ACHN (cell line): Measurements from ENCODE around the gene PLB1.

Source experiments
- DNase-seq: peaks from one replicate; pipeline ENCODE4 v3.0.0-alpha.2; 2015
- in situ Hi-C: cut with HindIII; loops from 2 replicates; pipeline ENCODE4 v1.10.0; 2017; ENCODE audit warnings: low sequenced_read_pairs, low pct_ligation_motif_present, low pct_unique_long_range_greater_than_20kb

The PLB1 gene

GRCh38 chr2:28488858-28489575 lies 6.8 kb upstream of the PLB1 start:
- in situ Hi-C loops, result no loop called here
- no peak for DNase-seq

- no peak for DNase-seq
- in situ Hi-C loops, result no loop called here
These were observed 5.3 kb upstream of the PLB1 start for GRCh38 chr2:28490558-28490957.

GRCh38 chr2:28492282-28492681 lies 3.6 kb upstream of the PLB1 start:
- in situ Hi-C loops, result no loop called here

GRCh38 chr2:28493636-28494035 lies 2.2 kb upstream of the PLB1 start:
- in situ Hi-C loops, result no loop called here
- DNase-seq, result no peak

More at GRCh38 chr2:28492282-28492681, 3.6 kb upstream of the PLB1 start:
- no peak for DNase-seq

DNA sequence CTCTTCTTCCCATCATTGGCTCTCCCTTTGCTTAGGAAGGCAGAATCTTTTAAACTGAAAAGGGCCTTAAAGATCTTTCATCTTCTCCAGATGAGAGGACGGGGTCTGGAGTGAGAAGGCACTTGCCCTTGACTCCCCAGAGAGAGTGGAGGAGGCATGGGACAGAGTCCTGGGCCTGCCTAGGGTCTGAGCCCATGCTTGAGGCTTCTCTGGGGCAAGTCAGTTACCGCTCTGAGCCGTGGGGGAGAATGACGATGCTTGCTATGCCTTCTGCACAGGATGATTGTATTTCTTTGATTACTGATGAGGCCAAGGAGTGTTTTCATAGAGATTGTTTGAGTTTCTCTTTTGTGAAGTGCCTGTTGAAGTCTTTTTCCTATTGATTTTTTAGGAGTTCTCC lies 921 bp downstream of the PLB1 start:
- in situ Hi-C loops, result no loop called here
- no peak for DNase-seq

DNA sequence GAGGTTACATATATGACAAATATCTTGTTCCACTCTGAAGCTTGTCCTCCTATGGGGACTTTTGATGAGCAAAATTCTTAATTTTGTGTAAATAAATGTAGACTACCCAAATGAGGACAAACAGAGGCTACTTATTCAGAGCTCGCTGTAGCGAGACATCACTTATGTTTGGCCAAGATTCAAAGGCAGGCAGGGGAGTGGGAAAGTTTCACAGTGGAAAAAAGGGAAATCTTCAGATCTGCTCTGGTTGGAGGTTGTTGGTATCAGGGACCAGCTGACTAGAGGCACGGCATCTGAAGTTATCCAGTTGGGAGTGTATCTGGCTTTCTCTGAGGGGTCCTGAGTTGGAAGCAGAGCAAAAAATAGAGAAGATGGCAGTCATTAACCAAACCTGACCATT lies 1.3 kb downstream of the PLB1 start:
- in situ Hi-C loops, result no loop called here

GRCh38 chr2:28499282-28499681 lies 3.4 kb downstream of the PLB1 start:
- no peak for DNase-seq
- in situ Hi-C loops, result no loop called here

More for the DNA sequence above, 1.3 kb downstream of the PLB1 start:
- no peak for DNase-seq

GRCh38 chr2:28505361-28505760 lies 9.5 kb downstream of the PLB1 start:
- in situ Hi-C loops, result no loop called here
- DNase-seq, result no peak

DNA sequence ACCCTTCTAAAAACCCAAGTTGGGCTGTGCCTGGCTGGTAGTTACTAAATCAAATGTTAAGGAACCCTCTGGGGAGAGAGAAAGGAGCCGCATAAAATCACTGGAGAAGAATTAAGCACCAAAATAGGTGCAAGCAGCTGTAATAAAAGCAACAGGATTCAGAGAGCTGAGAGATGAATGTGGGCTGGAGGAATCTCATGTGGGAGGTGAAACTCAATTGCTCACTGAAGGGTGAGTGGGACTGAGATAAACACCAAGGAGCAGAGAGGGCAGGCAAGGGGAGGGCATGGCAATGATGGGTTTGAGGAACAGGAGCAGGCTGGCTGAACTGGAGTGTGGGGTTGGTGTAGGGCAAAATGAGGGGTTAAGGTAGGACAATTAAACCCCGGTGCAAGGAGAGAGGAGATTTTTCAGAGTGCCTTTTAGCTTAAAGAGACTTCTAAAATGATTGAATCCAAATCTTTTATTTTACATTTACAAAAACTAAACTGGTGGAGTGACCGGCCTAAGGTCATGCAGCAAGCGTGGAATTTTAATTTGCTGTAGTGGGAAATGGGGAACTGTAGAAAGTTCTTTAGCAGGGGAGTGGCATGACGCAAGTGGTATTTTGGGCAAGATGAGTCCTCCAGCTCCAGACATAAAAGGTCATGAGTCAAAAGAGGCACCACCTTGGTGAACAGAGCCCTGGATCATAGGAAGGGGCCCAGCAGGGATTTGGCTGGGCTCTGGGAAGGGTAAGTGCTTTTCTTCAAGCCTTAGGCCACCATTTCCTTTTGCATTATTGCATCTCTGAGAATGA lies 10.5 kb downstream of the PLB1 start:
- in situ Hi-C loops, result no loop called here
- no peak for DNase-seq

DNA sequence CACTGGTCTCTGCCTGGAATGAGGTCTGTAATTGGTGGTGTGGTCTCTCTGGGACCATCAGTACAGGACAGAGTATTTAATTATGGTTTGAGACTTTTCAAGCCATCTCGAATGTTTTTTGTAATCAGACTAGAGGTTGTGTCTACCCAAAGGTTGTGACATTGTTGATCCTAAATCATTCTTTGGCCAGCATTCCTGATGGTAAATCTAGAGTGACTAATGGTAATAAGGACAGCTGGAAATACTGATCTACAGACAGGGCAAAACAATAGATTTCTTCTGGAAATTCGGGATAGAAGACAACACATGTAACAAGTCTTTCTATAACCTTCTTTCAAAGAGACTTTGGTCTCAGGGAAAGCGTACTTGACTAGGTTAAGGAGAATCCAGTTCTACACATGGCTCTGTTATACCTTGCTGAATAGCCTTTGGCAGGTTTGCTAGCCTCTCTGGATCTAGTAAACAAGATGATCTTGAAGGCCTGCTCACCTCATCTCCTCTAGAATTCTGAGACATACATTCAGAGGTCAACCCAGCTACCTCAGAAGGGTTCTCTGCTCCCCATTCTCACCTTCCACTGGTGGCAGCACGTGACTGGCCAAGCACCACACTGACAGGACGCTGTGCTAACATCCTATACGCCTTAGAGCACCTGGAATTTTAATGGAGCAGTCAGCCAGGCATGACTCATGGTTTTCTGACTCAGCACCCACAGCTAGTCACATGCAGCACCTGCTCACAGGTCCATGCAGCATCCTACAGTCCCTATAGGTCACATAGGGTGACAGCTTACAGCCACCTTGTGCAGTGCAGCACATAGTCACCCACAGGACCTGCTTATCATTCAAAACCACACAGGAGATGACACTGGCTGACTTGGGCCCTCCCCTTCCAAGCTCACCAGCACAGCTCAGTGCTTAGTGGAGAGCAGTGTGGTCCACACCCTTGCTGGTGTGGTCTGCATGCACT lies 12.2 kb downstream of the PLB1 start:
- DNase-seq, result peak; percentile 81

DNA sequence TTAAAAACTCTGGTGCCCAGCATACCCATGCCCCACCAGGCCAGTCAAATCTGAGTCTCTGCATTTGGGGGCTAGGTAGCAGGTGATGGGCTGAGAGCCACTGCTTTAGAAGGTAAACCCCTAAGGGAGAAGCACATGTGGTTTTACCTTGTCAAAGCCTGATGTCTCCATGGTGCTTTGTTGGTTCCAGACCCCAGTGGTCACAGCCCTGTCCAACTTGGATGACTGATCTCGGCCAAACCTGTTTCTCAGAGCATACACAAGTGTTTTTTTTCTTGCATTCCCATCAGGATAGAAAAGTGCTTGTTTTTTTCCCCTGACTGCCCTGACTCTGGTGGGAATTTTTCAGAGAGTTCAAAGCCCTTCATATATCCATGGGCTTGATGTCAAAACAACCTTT lies 13.5 kb downstream of the PLB1 start:
- in situ Hi-C loops, result no loop called here
- DNase-seq, result no peak

More for the DNA sequence above, 12.2 kb downstream of the PLB1 start:
- in situ Hi-C loops, result no loop called here

GRCh38 chr2:28510184-28510583 lies 14.3 kb downstream of the PLB1 start:
- no peak for DNase-seq
- in situ Hi-C loops, result no loop called here

- no peak for DNase-seq
- in situ Hi-C loops, result no loop called here
These were observed 16.2 kb downstream of the PLB1 start for GRCh38 chr2:28511871-28512606.

DNA sequence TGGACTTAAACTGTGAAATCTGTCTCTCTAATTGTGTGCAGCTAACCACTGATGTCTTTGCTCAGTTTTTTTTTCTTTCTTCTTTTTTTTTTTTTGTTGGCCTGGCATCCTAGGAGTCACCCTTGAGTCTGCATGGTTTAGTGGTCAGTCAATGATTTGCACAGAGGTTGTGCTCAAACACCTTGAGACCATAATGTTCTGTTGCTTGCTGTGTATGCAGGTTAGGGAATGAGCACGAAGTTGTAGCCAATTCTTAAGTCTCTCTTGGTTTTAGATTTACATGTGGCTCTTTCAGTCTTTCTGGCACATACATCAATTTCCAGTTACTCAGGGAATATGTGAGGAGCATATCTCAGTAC lies 16.7 kb downstream of the PLB1 start:
- peak; percentile 41 for DNase-seq
- in situ Hi-C loops, result no loop called here

- in situ Hi-C loops, result no loop called here
- no peak for DNase-seq
These were observed 17.2 kb downstream of the PLB1 start for GRCh38 chr2:28513097-28513496.

- in situ Hi-C loops, result no loop called here
- DNase-seq, result no peak
These were observed 19.4 kb downstream of the PLB1 start for GRCh38 chr2:28515176-28515751.

DNA sequence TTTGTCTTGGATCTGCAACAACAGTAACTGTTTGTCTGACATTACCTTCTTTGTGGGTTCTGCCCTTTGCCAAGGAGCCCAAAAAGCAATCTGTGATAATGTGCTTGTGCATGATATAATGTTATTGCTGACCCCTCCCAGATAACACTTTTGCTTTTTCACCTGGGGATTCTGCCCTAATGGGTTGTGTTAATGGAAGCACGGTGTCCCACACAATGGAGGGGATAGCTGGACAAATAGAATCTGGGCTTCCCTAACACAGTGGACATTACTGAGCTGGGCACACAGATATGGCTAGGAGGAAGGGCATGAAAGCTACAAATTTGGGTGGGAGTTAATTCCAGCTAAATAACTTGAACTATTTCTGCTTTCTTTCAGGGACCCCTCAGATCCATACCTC lies 20.6 kb downstream of the PLB1 start:
- in situ Hi-C loops, result no loop called here
- DNase-seq, result no peak

DNA sequence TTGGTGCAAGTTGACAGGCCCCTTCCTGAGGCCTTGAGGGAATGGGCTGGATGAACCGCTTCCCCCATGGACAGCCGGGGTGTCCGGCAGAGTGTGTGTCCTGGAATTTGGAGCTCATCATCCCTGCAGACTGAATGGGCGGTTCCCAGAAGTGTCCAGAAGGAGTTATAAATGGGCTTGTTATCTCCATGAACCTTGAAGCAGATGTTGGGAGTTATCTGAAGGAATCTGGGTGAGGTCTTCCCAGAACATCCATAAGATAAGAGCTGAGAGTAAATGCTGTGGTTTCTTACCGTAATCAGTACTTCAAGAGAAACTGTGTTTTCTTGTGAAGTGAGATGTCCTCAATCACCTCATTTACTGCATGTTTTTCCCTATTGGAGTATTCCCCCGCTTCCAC lies 21.1 kb downstream of the PLB1 start:
- DNase-seq, result no peak
- in situ Hi-C loops, result no loop called here
